Prostate gland (tissue), 2 donors: ENCODE data around the gene ERVW-1.
A peak's percentile ranks its signal among the peaks of the same experiment; 100 is the strongest.

ENCODE experiments used
- CTCF ChIP-seq, 4 experiments: fragments of 200-600 bp in 2 of 4; fragments of 450-650 bp in 2 of 4; sonication (generic) in 2 of 4; IDR thresholded peaks; 1 replicate in 3 of 4; 2 replicates in 1 of 4; pipeline ENCODE4 v1.5.1; 2016 to 2019; ENCODE audit warnings: antibody characterized with exemption in 4 of 4, mild to moderate bottlenecking in 2 of 4, moderate library complexity in 2 of 4
- POLR2AphosphoS5 ChIP-seq: sonication (generic); formaldehyde crosslinking; IDR thresholded peaks from one replicate; pipeline ENCODE4 v1.6.1; 2017; ENCODE audit warnings: antibody characterized with exemption

- TF ChIP-seq CTCF (IDR thresholded peaks at IDR 0.05) (peak; percentile 23 to 56 (median 49)), POLR2AphosphoS5 (no peak)
These were observed 16.4 kb downstream of the ERVW-1 start for GRCh38 chr7:92461027-92462003.
